BLaER1 (cell line): Measurements from ENCODE around the gene SMG9.
"Not testable (repeated sequence)": the region's sequence is repeated elsewhere in the genome, so short reads cannot be mapped to it uniquely, and the experiment has no call there.

ENCODE experiments used
- H3K27ac ChIP-seq: shearing (Covaris generic); formaldehyde crosslinking; 2 replicates; pipeline ENCODE4 v1.8.1; 2022
- H3K27me3 ChIP-seq: shearing (Covaris generic); formaldehyde crosslinking; 2 replicates; pipeline ENCODE4 v1.8.1; 2022
- H3K36me3 ChIP-seq: shearing (Covaris generic); formaldehyde crosslinking; 2 replicates; pipeline ENCODE4 v1.8.1; 2022
- H3K4me1 ChIP-seq: shearing (Covaris generic); formaldehyde crosslinking; 2 replicates; pipeline ENCODE4 v1.8.1; 2022
- H3K4me2 ChIP-seq: shearing (Covaris generic); formaldehyde crosslinking; 2 replicates; pipeline ENCODE4 v1.8.1; 2022
- H3K4me3 ChIP-seq: shearing (Covaris generic); formaldehyde crosslinking; 2 replicates; pipeline ENCODE4 v1.8.1; 2022
- H3K9ac ChIP-seq: shearing (Covaris generic); formaldehyde crosslinking; 2 replicates; pipeline ENCODE4 v1.8.1; 2022
- H3K9me3 ChIP-seq: shearing (Covaris generic); formaldehyde crosslinking; 2 replicates; pipeline ENCODE4 v1.8.1; 2022
- H4K20me1 ChIP-seq: shearing (Covaris generic); formaldehyde crosslinking; 2 replicates; pipeline ENCODE4 v1.8.1; 2022
- Cebpa-rat ChIP-seq: shearing (Covaris generic); IDR thresholded peaks from 2 replicates; pipeline ENCODE4 v1.8.1; 2022

SMG9 gene

DNA sequence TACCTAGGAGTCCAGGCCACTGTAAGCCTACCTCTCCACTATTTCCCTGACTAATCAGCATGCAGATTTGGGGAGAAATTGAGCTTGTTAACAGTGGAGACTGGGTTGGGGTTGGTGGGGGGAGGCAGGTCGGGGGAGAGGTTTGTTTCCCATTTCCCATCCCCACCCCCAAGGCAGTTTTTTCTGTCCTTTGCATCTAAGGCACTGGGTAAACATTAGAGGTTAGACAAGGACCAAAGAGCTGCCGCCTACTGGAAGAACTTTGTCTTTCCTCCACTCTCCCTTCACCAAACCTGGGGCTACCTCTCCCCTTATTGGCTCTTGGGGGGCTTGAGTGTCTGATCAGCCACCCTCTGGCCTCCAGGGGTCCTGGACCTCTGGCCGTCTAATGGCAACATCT lies 25.1 kb upstream of the SMG9 start:
- H4K20me1 ChIP-seq: no peaks in the 10 kb centered on the region
- H3K9me3 ChIP-seq: no peaks in the 10 kb centered on the region
- H3K4me1 ChIP-seq: peaks cover 82% of the 10 kb centered on the region
- peak overlapping the region; percentile 79 for H3K9ac ChIP-seq
- H3K27ac ChIP-seq: peak overlapping the region; percentile 84
- no peak for TF ChIP-seq Cebpa-rat
- peaks cover 9% of the 10 kb centered on the region for H3K36me3 ChIP-seq
- H3K4me2 ChIP-seq: peak overlapping the region; percentile 99
- H3K4me3 ChIP-seq: peak overlapping the region; percentile 70
- H3K27me3 ChIP-seq: no peaks in the 10 kb centered on the region

DNA sequence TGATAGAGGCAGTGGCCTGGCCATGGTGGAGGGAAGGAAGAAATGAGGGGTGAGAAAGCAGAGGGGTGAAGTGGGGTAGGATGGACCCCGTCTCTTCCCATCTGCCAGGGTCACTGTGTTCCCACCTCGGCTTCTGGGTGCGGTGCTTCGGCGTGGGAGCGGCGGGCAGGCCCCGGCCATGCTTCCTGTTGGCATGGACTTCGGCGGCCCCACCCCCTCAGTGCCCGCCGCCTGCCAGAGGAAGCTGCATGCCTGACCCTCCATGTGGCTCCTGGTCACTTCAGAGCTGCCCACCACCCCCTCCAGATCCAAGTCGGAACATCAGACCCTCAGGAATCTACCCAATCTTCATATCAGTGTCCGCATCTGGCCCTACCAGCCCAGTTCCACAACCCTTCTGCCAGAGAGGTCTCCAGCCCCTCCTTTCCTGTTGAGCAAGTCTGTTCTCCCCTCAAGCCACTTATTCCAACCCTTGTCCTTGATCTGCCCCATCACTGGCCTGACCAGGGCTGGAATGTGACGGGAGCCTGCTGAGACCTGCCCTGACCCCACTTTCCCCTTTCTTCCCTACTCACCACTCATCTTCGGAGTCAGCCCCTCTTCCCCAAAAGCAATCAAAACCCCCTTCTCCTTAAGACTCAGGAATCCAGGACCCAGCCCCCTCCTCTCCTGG lies 24.5 kb upstream of the SMG9 start:
- no peak for TF ChIP-seq Cebpa-rat
- H3K9ac ChIP-seq: peak overlapping the region; percentile 79
- H3K27ac ChIP-seq: peak overlapping the region; percentile 84
- peaks cover 15% of the 10 kb centered on the region for H3K36me3 ChIP-seq
- H3K27me3 ChIP-seq: no peaks in the 10 kb centered on the region
- peaks cover 81% of the 10 kb centered on the region for H3K4me1 ChIP-seq
- H3K4me2 ChIP-seq: peak overlapping the region; percentile 99
- H4K20me1 ChIP-seq: no peaks in the 10 kb centered on the region
- no peaks in the 10 kb centered on the region for H3K9me3 ChIP-seq
- H3K4me3 ChIP-seq: peak overlapping the region; percentile 70

GRCh38 chr19:43778651-43779050 lies 23.9 kb upstream of the SMG9 start:
- peaks cover 81% of the 10 kb centered on the region for H3K4me1 ChIP-seq
- H3K9me3 ChIP-seq: no peaks in the 10 kb centered on the region
- H3K36me3 ChIP-seq: peaks cover 21% of the 10 kb centered on the region

DNA sequence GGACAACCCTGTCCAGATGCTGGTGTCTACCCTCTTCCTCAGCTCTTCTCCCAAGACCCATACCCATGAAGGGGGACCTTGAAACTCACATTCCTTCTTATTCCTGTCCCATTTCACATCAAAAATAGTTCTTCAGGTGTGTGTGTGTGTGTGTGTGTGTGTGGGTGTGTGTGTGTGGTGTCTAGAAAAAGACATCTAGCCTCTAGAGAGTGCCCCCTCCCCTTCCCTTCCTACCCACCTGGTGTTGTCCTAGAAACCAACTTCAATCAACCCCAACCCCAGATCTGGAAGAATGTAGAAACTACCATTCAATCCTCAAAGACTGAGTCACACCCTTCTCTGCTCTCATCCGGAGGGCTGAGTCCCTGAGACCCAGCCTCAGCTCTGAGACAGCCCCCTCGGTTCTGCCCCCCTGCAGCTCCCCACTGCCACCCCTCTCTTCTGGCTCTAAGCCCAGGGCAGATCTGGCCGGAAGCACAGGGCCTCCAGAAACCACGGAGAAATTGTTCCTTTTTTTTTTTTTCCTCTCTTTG lies 22.5 kb upstream of the SMG9 start:
- H3K4me1 ChIP-seq: peaks cover 78% of the 10 kb centered on the region
- H3K27ac ChIP-seq: peak overlapping the region; percentile 84
- peak overlapping the region; percentile 79 for H3K9ac ChIP-seq
- no peaks in the 10 kb centered on the region for H3K9me3 ChIP-seq
- no peaks in the 10 kb centered on the region for H4K20me1 ChIP-seq
- peak overlapping the region; percentile 47 for H3K4me3 ChIP-seq
- peak overlapping the region; percentile 99 for H3K4me2 ChIP-seq
- H3K36me3 ChIP-seq: peaks cover 35% of the 10 kb centered on the region
- no peaks in the 10 kb centered on the region for H3K27me3 ChIP-seq
- TF ChIP-seq Cebpa-rat: no peak

More at GRCh38 chr19:43778651-43779050, 23.9 kb upstream of the SMG9 start:
- peak overlapping the region; percentile 79 for H3K9ac ChIP-seq
- H3K27ac ChIP-seq: peak overlapping the region; percentile 84
- peak overlapping the region; percentile 70 for H3K4me3 ChIP-seq
- no peak for TF ChIP-seq Cebpa-rat
- peak overlapping the region; percentile 99 for H3K4me2 ChIP-seq
- H3K27me3 ChIP-seq: no peaks in the 10 kb centered on the region
- no peaks in the 10 kb centered on the region for H4K20me1 ChIP-seq

DNA sequence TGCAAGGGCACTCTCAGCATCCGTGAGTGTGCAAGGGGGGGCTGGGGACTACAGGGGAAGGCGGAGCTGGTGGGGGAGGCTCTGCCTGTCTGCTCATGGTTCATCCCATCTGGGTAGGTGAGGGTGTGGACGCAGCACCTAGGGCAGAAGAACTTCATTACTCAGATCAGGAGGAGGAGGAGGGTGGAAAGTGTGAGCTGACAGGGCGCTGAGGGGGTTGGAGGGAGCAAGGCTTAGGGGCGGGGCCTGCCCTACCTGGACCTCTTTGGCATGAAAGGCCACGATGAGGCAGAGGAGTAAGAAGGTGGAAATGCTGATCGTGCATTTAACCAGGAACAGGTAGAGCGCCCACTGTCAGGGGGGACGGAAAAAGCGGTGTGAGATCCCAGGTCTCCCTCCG lies 21.5 kb upstream of the SMG9 start:
- peaks cover 70% of the 10 kb centered on the region for H3K4me1 ChIP-seq
- H4K20me1 ChIP-seq: no peaks in the 10 kb centered on the region
- H3K9me3 ChIP-seq: no peaks in the 10 kb centered on the region
- no peak overlapping the region for H3K4me3 ChIP-seq
- H3K27ac ChIP-seq: peak overlapping the region; percentile 84; the same call in 1 of the 2 replicates
- H3K27me3 ChIP-seq: no peaks in the 10 kb centered on the region
- 0 out of 2 replicates have a peak overlapping the region, but pooled peaks have one; percentile 79 for H3K9ac ChIP-seq
- no peak for TF ChIP-seq Cebpa-rat
- peak overlapping the region; percentile 99 for H3K4me2 ChIP-seq
- H3K36me3 ChIP-seq: peaks cover 45% of the 10 kb centered on the region

- H3K9ac ChIP-seq: no peak overlapping the region
- H3K4me2 ChIP-seq: no peak overlapping the region
- TF ChIP-seq Cebpa-rat: no peak
- no peaks in the 10 kb centered on the region for H4K20me1 ChIP-seq
- H3K27ac ChIP-seq: no peak overlapping the region
- no peak overlapping the region for H3K4me3 ChIP-seq
- H3K4me1 ChIP-seq: peaks cover 65% of the 10 kb centered on the region
- H3K9me3 ChIP-seq: no peaks in the 10 kb centered on the region
- no peaks in the 10 kb centered on the region for H3K27me3 ChIP-seq
- peaks cover 54% of the 10 kb centered on the region for H3K36me3 ChIP-seq
These were observed 20.6 kb upstream of the SMG9 start for GRCh38 chr19:43775299-43775890.

GRCh38 chr19:43774940-43775258 lies 20.1 kb upstream of the SMG9 start:
- not testable (repeated sequence) for H4K20me1 ChIP-seq, H3K4me3 ChIP-seq, H3K9me3 ChIP-seq, H3K9ac ChIP-seq, H3K4me2 ChIP-seq, H3K27me3 ChIP-seq, H3K27ac ChIP-seq
- H3K4me1 ChIP-seq: peaks cover 63% of the 10 kb centered on the region
- peaks cover 59% of the 10 kb centered on the region for H3K36me3 ChIP-seq

DNA sequence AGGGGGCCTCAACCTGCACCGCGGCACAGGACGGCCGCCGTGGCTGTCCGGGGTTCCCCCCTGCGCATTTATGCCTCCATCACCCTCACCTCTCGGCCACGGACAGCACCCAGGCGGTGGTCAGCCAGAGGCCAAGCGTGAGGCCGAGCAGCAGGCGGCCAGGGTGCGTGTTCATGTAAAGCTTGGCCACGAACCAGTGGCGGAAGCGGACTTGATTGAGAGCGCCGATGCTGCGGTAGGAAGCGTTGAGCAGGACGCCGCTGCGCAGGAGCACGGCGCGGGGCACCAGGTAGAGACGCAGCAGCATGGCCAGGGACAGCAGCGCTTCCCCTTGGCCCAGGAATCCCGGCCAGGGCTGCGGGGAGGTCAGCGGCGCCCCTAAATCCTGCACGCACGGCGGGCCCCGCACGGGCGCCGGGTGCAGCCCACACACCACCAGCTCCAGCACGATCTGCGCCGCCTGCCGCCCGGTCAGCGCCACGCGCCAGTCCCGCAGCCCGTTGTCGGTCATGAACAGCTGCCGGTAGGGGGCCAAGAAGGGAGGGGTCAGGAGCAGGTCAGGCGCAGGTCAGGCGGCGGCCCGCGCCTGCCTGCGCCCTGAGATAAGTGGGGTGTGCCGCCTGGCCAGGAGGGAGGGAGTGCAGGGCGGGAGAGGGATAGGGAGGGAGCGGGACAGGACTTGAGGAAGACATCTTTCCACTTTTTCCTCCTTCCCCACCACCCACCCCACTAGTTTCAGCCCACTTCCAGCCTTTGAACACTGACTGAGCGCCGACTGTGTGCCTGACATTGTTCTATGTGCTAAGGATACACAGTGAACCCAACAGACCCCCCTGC lies 19.6 kb upstream of the SMG9 start:
- H3K27me3 ChIP-seq: no peaks in the 10 kb centered on the region
- H4K20me1 ChIP-seq: no peaks in the 10 kb centered on the region
- H3K9me3 ChIP-seq: no peaks in the 10 kb centered on the region
- H3K4me3 ChIP-seq: no peak overlapping the region
- no peak overlapping the region for H3K27ac ChIP-seq
- no peak for TF ChIP-seq Cebpa-rat
- H3K4me2 ChIP-seq: 0 out of 2 replicates have a peak overlapping the region, but pooled peaks have one; percentile 48
- H3K4me1 ChIP-seq: peaks cover 58% of the 10 kb centered on the region
- no peak overlapping the region for H3K9ac ChIP-seq
- H3K36me3 ChIP-seq: peaks cover 64% of the 10 kb centered on the region

- H3K4me2 ChIP-seq: peak overlapping the region; percentile 48
- H3K9ac ChIP-seq: no peak overlapping the region
These were observed 19.0 kb upstream of the SMG9 start for GRCh38 chr19:43773725-43774102.

GRCh38 chr19:43769256-43769655 lies 14.5 kb upstream of the SMG9 start:
- Histone ChIP-seq H3K36me3 (peaks cover 83% of the 10 kb centered on the region), H3K27ac (no peak overlapping the region)

More at GRCh38 chr19:43773725-43774102, 19.0 kb upstream of the SMG9 start:
- H3K9me3 ChIP-seq: no peaks in the 10 kb centered on the region
- no peak for TF ChIP-seq Cebpa-rat
- H4K20me1 ChIP-seq: no peaks in the 10 kb centered on the region
- H3K36me3 ChIP-seq: peaks cover 71% of the 10 kb centered on the region
- H3K4me1 ChIP-seq: peaks cover 52% of the 10 kb centered on the region
- H3K4me3 ChIP-seq: no peak overlapping the region
- H3K27me3 ChIP-seq: no peaks in the 10 kb centered on the region
- no peak overlapping the region for H3K27ac ChIP-seq

More at GRCh38 chr19:43769256-43769655, 14.5 kb upstream of the SMG9 start:
- peaks cover 51% of the 10 kb centered on the region for H3K4me1 ChIP-seq
- H3K27me3 ChIP-seq: no peaks in the 10 kb centered on the region
- no peaks in the 10 kb centered on the region for H3K9me3 ChIP-seq
- no peaks in the 10 kb centered on the region for H4K20me1 ChIP-seq
- H3K9ac ChIP-seq: no peak overlapping the region
- TF ChIP-seq Cebpa-rat: no peak
- H3K4me2 ChIP-seq: no peak overlapping the region
- H3K4me3 ChIP-seq: no peak overlapping the region
